GM12801 (cell line): ENCODE data around the gene NR2E3.

Source experiments
- TF ChIP-seq, protein P1 (sequence below): IDR thresholded peaks from one replicate; pipeline ENCODE4 v1.5.1; 2011; ENCODE audit warnings: control low read depth; ENCODE audit not compliant: insufficient read length; ENCODE audit errors: extremely low read depth

The NR2E3 gene

DNA sequence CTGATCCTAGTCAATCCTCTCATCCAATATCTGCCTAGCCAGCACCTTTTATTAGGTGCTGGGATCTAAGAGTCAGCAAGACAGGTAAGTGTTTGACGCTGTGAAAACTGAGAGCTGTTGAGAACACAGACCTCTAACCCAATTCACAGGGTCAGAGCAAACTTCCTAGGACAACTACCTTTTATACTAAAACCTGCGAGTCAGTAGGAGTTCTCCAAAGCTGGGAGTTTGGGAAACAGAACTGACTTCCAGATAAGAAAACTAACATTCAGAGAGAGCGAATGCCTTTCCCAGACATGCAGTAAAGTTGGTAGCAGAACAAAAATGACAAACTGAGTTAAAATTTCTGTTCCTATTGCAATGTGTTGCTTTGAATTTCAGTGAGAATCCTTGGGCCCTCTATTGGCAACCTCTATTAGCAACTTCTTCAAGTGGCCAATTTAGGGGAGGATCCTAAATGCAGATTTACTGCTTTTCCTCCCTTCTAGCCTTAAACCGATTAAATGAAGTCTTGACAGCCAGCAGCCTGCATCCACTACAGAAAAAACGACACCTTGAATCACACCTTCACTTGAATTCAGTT lies 11.3 kb downstream of the NR2E3 start:
- TF ChIP-seq, protein P1, sequence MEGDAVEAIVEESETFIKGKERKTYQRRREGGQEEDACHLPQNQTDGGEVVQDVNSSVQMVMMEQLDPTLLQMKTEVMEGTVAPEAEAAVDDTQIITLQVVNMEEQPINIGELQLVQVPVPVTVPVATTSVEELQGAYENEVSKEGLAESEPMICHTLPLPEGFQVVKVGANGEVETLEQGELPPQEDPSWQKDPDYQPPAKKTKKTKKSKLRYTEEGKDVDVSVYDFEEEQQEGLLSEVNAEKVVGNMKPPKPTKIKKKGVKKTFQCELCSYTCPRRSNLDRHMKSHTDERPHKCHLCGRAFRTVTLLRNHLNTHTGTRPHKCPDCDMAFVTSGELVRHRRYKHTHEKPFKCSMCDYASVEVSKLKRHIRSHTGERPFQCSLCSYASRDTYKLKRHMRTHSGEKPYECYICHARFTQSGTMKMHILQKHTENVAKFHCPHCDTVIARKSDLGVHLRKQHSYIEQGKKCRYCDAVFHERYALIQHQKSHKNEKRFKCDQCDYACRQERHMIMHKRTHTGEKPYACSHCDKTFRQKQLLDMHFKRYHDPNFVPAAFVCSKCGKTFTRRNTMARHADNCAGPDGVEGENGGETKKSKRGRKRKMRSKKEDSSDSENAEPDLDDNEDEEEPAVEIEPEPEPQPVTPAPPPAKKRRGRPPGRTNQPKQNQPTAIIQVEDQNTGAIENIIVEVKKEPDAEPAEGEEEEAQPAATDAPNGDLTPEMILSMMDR, result no peak

DNA sequence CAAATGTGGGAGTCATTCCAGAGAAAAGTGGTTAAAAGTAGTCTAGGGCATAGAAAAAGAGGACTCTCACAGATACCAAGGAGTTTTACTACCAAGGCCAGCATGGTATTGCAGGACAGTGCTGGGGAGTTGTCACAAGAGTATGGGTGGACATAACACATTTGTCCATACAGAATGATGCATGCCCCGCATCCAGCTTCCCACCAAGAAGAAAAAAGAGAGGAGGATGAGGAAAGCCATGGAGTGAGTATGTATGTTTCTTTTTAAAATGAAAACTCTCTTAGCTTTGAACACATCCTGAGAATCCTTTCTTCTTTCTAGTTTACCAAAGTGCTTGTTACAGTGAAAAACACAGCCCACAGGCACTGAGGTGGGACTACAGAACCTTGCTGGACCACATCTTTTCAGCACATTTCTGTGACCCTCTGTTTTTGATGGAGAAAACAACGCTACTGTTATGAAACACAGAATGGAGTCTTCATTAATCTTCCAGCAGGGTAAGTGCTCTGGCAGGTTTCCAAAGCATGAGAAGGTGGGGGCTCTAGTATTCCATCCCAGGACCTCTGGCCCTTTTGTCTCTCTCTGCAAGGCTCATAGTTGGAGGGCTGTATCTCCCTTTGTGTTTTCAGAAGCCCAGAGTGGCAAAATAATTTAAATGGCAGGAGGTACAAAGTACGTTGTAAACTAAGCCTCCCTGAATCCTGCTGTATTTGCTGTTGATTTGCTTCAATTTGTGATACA lies 12.7 kb downstream of the NR2E3 start:
- TF ChIP-seq, protein P1, result no peak

DNA sequence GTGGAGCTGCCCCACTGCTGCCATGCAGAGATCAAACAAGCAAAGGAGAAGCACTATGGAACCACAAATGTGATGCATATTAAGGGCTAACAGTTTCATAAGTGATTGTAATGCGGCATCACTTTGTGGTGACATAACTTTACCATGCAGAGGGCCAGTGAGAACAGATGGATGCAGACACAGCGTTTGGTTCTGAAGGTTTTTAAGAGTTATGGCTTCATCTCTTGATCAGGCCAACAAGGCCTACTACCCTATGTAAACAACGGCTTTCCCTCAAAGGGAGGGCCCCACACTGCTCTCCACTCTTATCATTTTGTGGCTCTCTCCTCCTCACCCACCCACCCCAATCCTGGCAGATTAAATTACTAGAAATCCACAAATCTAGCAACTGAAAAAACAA lies 13.4 kb downstream of the NR2E3 start:
- TF ChIP-seq, protein P1, result no peak

DNA sequence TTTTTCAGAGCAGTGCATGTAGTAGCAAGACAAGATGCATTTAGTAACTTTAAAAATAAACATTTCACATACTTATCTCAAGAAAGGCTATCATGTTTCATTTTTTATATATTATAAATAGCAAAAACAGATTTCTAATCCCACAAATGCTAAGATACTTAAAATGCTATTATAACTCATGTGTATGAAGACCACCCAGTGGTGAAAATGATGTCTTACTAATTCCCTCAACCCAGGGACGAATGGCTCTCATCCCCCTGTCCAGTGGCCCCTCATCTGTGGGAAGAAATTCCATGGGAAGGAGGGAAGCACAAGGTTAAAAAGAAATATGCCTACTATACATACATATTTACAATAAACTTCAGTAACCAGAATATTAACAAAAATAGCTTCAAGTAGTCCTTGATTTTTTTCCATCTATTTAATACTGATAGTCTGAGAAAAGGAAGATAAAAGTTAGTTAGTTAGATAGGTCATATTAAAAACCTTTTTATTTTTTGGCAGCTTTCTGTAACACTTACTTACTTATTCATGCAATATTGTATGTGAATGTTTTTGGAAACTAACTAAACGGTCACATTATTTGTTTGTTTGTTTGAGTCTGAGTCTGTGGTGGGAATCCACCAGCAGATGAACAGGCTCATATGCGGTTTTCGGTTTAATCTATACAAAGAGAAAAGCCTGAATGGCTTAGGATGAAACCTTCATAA lies 14.8 kb downstream of the NR2E3 start:
- TF ChIP-seq, protein P1, result no peak

DNA sequence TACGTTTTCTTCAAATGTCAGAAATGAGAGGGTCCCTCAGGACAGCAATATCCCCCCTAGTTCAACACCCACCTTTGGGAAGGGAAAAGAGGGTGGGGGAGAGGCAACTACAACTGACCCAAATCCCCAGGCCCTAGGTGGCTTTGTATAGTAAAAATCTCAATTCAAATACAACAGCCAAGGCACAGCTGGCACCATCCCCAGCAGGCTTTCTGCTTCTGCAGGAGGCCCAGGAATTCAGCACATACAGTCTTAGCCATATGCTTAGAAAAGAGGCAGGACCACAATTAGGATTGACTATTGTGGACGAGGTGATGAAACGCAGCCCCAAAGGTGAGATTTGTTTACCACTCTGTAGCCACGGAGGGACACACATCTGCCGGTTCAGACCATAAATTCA lies 15.8 kb downstream of the NR2E3 start:
- TF ChIP-seq, protein P1, result no peak

DNA sequence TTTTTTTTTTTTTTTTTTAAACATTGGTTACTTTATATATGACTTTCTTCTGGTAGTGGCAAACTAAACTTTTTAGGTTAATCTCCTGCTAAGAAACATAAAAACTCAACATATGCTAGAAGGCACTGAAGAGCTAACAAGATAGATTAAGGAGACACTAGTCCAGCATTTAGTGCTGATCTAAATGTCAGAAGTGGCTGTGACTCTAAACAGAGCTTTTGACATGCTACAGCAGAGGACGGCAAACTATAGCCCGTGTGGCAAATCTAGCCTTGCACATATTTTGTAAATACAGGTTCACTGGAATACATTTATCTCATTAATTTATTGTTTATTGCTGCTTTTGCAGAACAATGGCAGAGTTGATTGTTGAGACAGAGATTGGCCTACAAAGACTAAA lies 20.6 kb downstream of the NR2E3 start:
- TF ChIP-seq, protein P1, result no peak

DNA sequence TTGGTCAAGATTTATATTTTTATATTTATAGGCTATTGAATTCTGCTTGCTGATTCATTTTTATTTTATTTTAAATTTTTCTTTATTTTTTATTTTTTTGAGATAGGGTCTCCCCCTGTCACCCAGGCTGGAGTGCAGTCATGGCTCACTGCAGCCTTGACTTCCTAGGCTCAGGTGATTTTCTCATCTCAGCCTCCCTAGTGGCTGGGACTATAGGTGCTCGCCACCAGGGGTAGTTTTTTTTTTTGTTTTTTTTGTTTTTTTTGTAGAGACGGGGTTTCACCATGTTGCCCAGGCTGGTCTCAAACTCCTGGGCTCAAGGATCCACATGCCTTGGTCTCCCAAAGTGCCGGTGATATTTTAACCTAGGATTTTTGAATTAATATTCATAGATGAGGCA lies 31.2 kb downstream of the NR2E3 start:
- TF ChIP-seq, protein P1, result no peak
